Glomerular endothelial cell (primary cell): ENCODE measurements around the gene NLGN3. TPM values are rescaled to one million over a fixed set of nuclear protein-coding genes. Genes with fewer than 3 reads are reported as not detected.

Experiments
- DNase-seq: peaks from one replicate; pipeline ENCODE4 v3.0.0-alpha.2; 2011; ENCODE audit warnings: low read depth, low spot score; ENCODE audit errors: extremely low read depth
- total RNA-seq: library from RNA; depleted of rRNA; stranded (reverse); fragments of >200 nt; gene quantifications from 2 replicates; pipeline ENCODE4 v1.2.3, GENCODE V29; 2015

Gene NLGN3
- total RNA-seq, 1 donor from 2014 or later = 0.99 TPM

DNA sequence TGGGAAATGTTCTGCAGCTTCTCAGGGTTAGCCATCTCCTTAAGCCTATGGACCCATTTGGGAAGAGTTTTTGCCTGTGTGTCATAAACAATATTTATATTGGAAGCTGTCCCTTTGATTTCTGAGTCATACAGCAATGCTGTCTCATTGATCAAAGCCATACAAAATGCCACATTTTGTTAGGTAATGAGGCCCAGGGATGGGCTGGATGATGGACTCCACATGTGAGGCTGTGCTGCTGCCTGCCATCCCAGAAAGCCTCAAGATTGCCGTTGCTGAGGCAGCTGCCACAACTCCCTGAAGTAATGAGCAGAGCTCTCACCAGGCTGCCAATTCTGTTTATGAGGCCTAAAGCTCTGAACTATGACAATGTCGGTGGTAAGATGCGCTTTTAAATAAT is 66.2 kb downstream of the NLGN3 start:
- no peak for DNase-seq

DNA sequence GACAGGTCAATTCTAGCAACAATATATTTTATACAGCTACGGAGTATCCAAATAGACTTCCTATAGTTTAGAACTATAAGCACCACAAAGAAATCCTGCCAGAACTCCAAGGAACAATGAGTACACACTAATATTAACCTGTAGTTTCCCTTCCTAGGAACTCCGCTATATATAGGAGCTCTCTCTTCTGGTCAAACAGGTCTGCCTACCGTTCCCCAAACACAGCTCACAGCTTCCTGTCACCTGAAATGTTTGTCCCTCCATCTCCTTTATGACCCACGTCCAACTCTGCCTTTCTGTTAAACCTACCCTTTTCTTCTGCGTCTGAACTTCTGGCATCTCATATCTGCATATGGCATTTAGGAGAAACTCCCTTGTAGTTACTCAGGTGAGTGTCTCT is 67.9 kb downstream of the NLGN3 start:
- no peak for DNase-seq

DNA sequence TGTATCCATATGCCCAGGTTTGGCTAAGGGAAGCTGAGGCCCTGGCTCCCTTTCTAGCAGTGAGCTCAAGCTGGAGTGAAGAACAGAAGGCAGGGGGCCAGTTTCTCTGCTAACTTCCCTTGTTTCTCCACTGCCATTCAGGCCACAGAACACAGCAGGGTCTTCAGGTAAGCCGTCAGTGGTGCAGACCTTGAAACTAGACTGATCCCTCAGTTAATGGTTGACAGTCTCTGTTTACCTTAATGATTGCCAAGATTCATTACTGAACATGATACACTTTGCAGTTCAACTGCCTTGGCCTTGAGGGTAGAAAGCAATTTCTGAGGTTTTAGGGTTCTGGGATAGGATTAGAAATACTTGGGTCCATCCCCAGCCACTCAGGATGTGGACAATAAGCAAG is 69.5 kb downstream of the NLGN3 start:
- no peak for DNase-seq

DNA sequence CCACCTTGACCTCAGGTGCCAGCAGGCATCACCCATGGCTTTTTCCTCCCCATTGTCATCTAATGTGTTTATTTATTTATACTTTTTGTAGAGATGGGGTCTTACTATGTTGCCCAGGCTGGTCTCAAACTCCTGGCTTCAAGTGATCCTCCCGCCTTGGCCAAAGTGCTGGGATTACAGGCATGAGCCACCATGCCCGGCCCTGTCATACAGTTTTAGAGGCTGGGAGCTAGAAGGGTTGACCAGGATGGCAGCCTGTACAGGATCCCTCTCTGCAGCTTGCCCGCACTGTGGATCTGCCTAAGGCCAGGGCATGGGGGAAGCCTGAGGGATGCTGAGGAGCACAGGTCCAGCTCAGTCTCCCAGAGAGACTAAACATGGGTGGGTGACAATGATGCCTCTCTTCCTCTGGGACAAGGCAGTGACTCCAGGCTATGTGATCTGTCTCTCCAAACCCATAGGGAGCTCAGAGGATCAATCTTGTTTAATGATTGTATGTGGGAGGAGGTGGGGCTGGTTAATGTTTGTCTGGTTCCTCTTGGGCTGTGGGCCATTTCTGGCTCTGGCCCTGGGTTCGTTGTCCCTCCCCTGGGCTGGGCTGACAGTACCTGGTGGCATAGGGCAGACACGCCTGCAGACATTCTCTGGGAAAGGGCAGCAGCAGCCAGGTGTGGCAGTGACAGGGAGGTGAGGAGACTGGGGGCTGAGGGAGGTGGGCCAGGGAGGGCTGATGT is 70.1 kb downstream of the NLGN3 start:
- no peak for DNase-seq

DNA sequence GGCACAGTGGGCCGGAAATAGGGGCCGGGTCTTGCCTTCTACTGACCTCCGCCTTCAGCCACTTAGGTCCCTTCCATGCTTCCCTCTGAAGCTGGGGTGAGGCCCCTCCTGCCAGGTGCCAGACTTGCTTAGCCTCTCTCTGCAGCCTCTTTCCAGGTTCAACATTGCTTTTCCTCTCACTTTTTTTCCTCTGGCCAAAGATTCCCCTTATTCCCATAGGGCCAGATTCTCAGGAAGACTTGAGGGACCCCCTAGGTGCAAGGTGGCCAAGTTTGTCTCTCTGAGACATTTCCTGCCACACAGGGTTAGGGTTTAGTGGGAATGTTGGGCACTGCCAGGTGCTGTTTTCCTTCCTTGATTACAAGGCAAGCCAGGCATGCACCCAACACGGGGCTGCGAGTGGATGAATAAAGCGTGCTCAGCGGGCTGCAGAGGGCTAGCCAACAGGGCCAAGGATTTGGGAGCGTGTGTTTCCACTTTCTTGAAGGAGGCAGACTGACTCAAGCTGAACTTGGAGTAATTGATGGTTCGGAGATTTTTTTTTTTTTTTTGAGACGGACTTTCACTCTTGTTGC is 70.8 kb downstream of the NLGN3 start:
- no peak for DNase-seq

DNA sequence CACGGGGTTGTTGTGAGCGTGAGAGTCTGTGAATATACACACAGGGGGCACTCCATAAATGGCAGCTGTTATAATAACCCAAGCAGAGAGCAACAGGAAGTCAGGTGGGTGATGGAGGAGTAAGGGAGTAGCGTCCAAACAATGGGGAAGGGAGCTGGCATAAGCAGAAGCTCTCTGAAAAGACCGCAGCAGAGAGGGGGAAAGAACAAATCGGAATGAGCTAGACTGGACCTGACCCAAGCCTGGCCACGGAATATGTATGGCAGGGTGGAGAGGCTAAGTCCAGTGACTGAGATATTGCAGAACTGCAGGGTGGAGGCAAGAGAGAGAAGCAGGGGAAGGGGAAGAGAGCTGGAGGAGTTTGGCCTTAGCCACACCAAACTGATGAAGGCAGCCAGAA is 71.8 kb downstream of the NLGN3 start:
- DNase-seq = no peak

DNA sequence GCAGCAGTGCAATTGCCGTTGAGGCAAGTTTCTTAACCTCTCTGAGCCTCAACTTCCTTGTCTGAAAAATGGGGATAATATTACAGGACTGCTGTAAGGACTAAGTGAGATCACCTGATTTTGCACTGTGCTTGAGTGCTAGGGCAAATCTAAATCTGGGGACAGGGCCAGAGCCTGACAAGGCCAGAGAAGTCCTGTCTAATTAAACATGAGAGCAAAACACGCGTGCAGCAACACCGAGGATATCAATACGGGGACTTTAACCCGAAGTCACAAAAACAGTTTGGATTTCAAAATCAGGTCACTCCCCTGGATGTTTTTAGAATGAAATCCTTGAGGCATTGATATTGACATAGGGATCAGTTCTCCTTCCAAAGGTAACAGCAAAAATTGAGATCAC is 72.7 kb downstream of the NLGN3 start:
- DNase-seq = no peak

Other genes with a start within 250 kb of the NLGN3 start
- not detected in 2 replicates for gene TEX11, start 236.1 kb upstream of the NLGN3 start, total RNA-seq
- gene SLC7A3, start 213.7 kb upstream of the NLGN3 start, total RNA-seq = not detected in 2 replicates
- gene SNX12, start 76.5 kb upstream of the NLGN3 start, total RNA-seq = 67.2 and 69.6 TPM in 2 replicates
- 6.5 and 10.0 TPM in 2 replicates for gene FOXO4, start 49.0 kb upstream of the NLGN3 start, total RNA-seq
- gene CXorf65, start 38.1 kb upstream of the NLGN3 start, total RNA-seq = not detected in 2 replicates
- 0.23 TPM in 1 of 2 replicates, not detected in the other for gene IL2RG, start 33.3 kb upstream of the NLGN3 start, total RNA-seq
- gene MED12, start 26.2 kb upstream of the NLGN3 start, total RNA-seq = 39.7 and 44.0 TPM in 2 replicates
- not detected in 2 replicates for gene GJB1, start 78.4 kb downstream of the NLGN3 start, total RNA-seq
- 25.1 and 30.7 TPM in 2 replicates for gene ZMYM3, start 109.3 kb downstream of the NLGN3 start, total RNA-seq
- gene NONO, start 138.8 kb downstream of the NLGN3 start, total RNA-seq = 309 and 314 TPM in 2 replicates
- gene ITGB1BP2, start 156.9 kb downstream of the NLGN3 start, total RNA-seq = 0.24 and 2.1 TPM in 2 replicates
- 34.8 and 42.4 TPM in 2 replicates for gene TAF1, start 221.5 kb downstream of the NLGN3 start, total RNA-seq